H1 (cell line): ENCODE measurements around the gene NUTM2B. TPM values are rescaled to one million over a fixed set of nuclear protein-coding genes. Genes with fewer than 3 reads are reported as not detected.
"Not testable (repeated sequence)": the region's sequence is repeated elsewhere in the genome, so short reads cannot be mapped to it uniquely, and the experiment has no call there.

Source experiments
- CTCF ChIA-PET: fragments of 300-600 bp; sonication (Branson Sonifier 250); formaldehyde crosslinking; loops from one replicate; lab custom pipeline; 2021; ENCODE audit not compliant: partially characterized antibody; lab: Charles Lee
- POLR2A ChIA-PET: fragments of 300-600 bp; sonication (Branson Sonifier 250); formaldehyde crosslinking; loops from one replicate; lab custom pipeline; 2021; ENCODE audit warnings: inconsistent platforms; ENCODE audit not compliant: partially characterized antibody; lab: Charles Lee
- DNase-seq, 2 experiments: peaks; one replicate each; pipeline versions ENCODE4 v3.0.0 to v3.0.0-alpha.2; 2010 to 2022; ENCODE audit warnings: low spot score in 2 of 2, low read depth in 1 of 2, mixed read lengths in 1 of 2
- FAIRE-seq: peaks from 2 replicates; lab custom pipeline; 2011; peaks lifted over from hg19 to GRCh38; lab: Jason Lieb, UNC
- H2AFZ ChIP-seq: 2 replicates; pipeline ENCODE4 v1.8.1; 2012; ENCODE audit warnings: low read length, inconsistent platforms
- H2AK5ac ChIP-seq: 2 replicates; pipeline ENCODE4 v1.6.1; 2013; ENCODE audit warnings: low read depth, low read length
- H2BK120ac ChIP-seq: replicated peaks from 2 replicates; pipeline ENCODE3; 2013; ENCODE audit warnings: low read depth, low read length, inconsistent platforms
- H2BK12ac ChIP-seq: 2 replicates; pipeline ENCODE4 v1.6.1; 2013; ENCODE audit warnings: low read depth, low read length
- H2BK15ac ChIP-seq: 2 replicates; pipeline ENCODE4 v1.6.1; 2013; ENCODE audit warnings: low read length
- H2BK20ac ChIP-seq: 2 replicates; pipeline ENCODE4 v1.6.1; 2013; ENCODE audit warnings: low read length
- H2BK5ac ChIP-seq: 2 replicates; pipeline ENCODE4 v1.6.1; 2013; ENCODE audit warnings: low read depth, low read length
- H3K14ac ChIP-seq: 2 replicates; pipeline ENCODE4 v1.6.1; 2013; ENCODE audit warnings: inconsistent platforms; ENCODE audit not compliant: insufficient read length
- H3K18ac ChIP-seq: 2 replicates; pipeline ENCODE4 v1.6.1; 2013; ENCODE audit warnings: low read length; ENCODE audit errors: extremely low read depth
- H3K23ac ChIP-seq: 2 replicates; pipeline ENCODE4 v1.6.1; 2013; ENCODE audit warnings: inconsistent platforms; ENCODE audit not compliant: insufficient read length
- H3K23me2 ChIP-seq: 2 replicates; pipeline ENCODE4 v1.6.1; 2013; ENCODE audit warnings: low read depth, low read length
- H3K27ac ChIP-seq: 2 replicates; pipeline ENCODE4 v1.6.1; 2011; ENCODE audit warnings: low read depth, low read length, inconsistent platforms
- H3K27me3 ChIP-seq, 4 experiments: replicated peaks in 1 of 4; 1 replicate in 1 of 4; 2 replicates in 3 of 4; pipeline versions ENCODE4 v1.6.1 to v1.8.1; 2011 to 2013; ENCODE audit warnings: low read length in 3 of 4, mild to moderate bottlenecking in 3 of 4, inconsistent platforms in 2 of 4, mixed read lengths in 2 of 4, moderate library complexity in 1 of 4; ENCODE audit not compliant: control insufficient read depth in 3 of 4, insufficient read depth in 3 of 4; ENCODE audit errors: extremely low read depth in 1 of 4
- H3K36me3 ChIP-seq, 4 experiments: 2 replicates each; pipeline versions ENCODE4 v1.6.1 to v1.8.1; 2011 to 2013; ENCODE audit warnings: mild to moderate bottlenecking in 4 of 4, low read length in 3 of 4, moderate library complexity in 2 of 4, control low read depth in 1 of 4, inconsistent platforms in 1 of 4; ENCODE audit not compliant: insufficient read depth in 4 of 4, control insufficient read depth in 2 of 4
- H3K4ac ChIP-seq: replicated peaks from 2 replicates; pipeline ENCODE3; 2013; ENCODE audit warnings: low read length, low read depth, mixed read lengths, inconsistent platforms; ENCODE audit not compliant: insufficient read length
- H3K4me1 ChIP-seq, 4 experiments: replicated peaks in 1 of 4; 1 replicate in 1 of 4; 2 replicates in 3 of 4; pipeline versions ENCODE4 v1.6.1 to v1.8.1; 2011 to 2013; ENCODE audit warnings: low read length in 3 of 4, inconsistent platforms in 2 of 4, mixed read lengths in 1 of 4; ENCODE audit not compliant: insufficient read depth in 4 of 4, control insufficient read depth in 3 of 4
- H3K4me2 ChIP-seq, 2 experiments: 2 replicates each; pipeline versions ENCODE4 v1.6.1 to v1.8.1; 2011 to 2013; ENCODE audit warnings: low read depth in 2 of 2, low read length in 2 of 2, control low read depth in 1 of 2, inconsistent platforms in 1 of 2, mild to moderate bottlenecking in 1 of 2; ENCODE audit not compliant: insufficient read depth in 1 of 2
- H3K4me3 ChIP-seq, 4 experiments: fragments of 200-600, 300-600 bp in 1 of 4; sonication (generic), shearing (Covaris generic), sonication (Bioruptor Twin) in 1 of 4; 2 replicates each; pipeline versions ENCODE4 v1.5.1 to v1.8.1; 2011 to 2016; ENCODE audit warnings: low read length in 4 of 4, low read depth in 3 of 4, control low read depth in 2 of 4, inconsistent platforms in 2 of 4, mild to moderate bottlenecking in 2 of 4, mixed read lengths in 1 of 4, moderate library complexity in 1 of 4; ENCODE audit not compliant: insufficient read depth in 2 of 4; ENCODE audit errors: extremely low read depth in 1 of 4
- H3K56ac ChIP-seq: replicated peaks from 2 replicates; pipeline ENCODE3; 2013; ENCODE audit warnings: low read depth, mild to moderate bottlenecking, mixed read lengths, low read length, inconsistent platforms; ENCODE audit not compliant: insufficient read length
- H3K79me1 ChIP-seq: 2 replicates; pipeline ENCODE4 v1.6.1; 2013; ENCODE audit warnings: low read depth, low read length, control low read depth
- H3K79me2 ChIP-seq, 2 experiments: 2 replicates each; pipeline versions ENCODE4 v1.6.1 to v1.8.1; 2012 to 2013; ENCODE audit warnings: low read length in 2 of 2, mild to moderate bottlenecking in 2 of 2, inconsistent platforms in 1 of 2; ENCODE audit not compliant: insufficient read depth in 2 of 2, control insufficient read depth in 1 of 2
- H3K9ac ChIP-seq, 4 experiments: replicated peaks in 1 of 4; 1 replicate in 1 of 4; 2 replicates in 3 of 4; pipeline versions ENCODE4 v1.6.1 to v1.8.1; 2011 to 2013; ENCODE audit warnings: low read depth in 3 of 4, low read length in 3 of 4, control low read depth in 2 of 4, mild to moderate bottlenecking in 2 of 4, moderate library complexity in 2 of 4, inconsistent platforms in 1 of 4; ENCODE audit errors: extremely low read depth in 1 of 4
- H3K9me3 ChIP-seq, 2 experiments: 2 replicates each; pipeline versions ENCODE4 v1.6.1 to v1.8.1; 2012 to 2013; ENCODE audit warnings: mild to moderate bottlenecking in 2 of 2, moderate library complexity in 2 of 2, control low read depth in 1 of 2, inconsistent platforms in 1 of 2, low read depth in 1 of 2, low read length in 1 of 2, mixed read lengths in 1 of 2; ENCODE audit not compliant: insufficient read depth in 2 of 2
- H4K20me1 ChIP-seq, 2 experiments: replicated peaks in 1 of 2; 2 replicates each; pipeline versions ENCODE3 to v1.8.1; 2011 to 2013; ENCODE audit warnings: inconsistent platforms in 2 of 2, low read length in 2 of 2, mild to moderate bottlenecking in 1 of 2; ENCODE audit not compliant: insufficient read depth in 2 of 2, control insufficient read depth in 1 of 2
- H4K5ac ChIP-seq: 2 replicates; pipeline ENCODE4 v1.6.1; 2013; ENCODE audit warnings: low read length, low read depth, mixed read lengths, inconsistent platforms; ENCODE audit not compliant: insufficient read length
- H4K8ac ChIP-seq: 2 replicates; pipeline ENCODE4 v1.8.0; 2013; ENCODE audit warnings: mild to moderate bottlenecking, moderate library complexity, low read length, inconsistent platforms; ENCODE audit not compliant: insufficient read depth; ENCODE audit errors: extremely low read depth
- H4K91ac ChIP-seq: replicated peaks from 2 replicates; pipeline ENCODE3; 2013; ENCODE audit warnings: low read length, mixed read lengths, inconsistent platforms; ENCODE audit not compliant: insufficient read length
- CTCF ChIP-seq, 3 experiments: IDR thresholded peaks; 1 replicate in 2 of 3; 2 replicates in 1 of 3; pipeline versions ENCODE4 v1.5.1 to v1.6.1; 2011; ENCODE audit warnings: low read length in 3 of 3, mild to moderate bottlenecking in 3 of 3, inconsistent platforms in 2 of 3, low read depth in 1 of 3, moderate library complexity in 1 of 3; ENCODE audit not compliant: insufficient read depth in 1 of 3; ENCODE audit errors: control extremely low read depth in 1 of 3
- RAD21 ChIP-seq, 2 experiments: IDR thresholded peaks in 1 of 2; conservative IDR thresholded peaks in 1 of 2; 2 replicates each; pipeline ENCODE4 v1.6.1; 2011; ENCODE audit warnings: low read depth in 2 of 2, low read length in 2 of 2, improper control_type of control experiment in 1 of 2, inconsistent platforms in 1 of 2, mild to moderate bottlenecking in 1 of 2, moderate library complexity in 1 of 2
- WGBS, 2 experiments: shearing (Covaris generic) in 1 of 2; methylation state at CpG; one replicate each; pipeline versions ENCODE4 v1.1.6 to v1.1.7; 2013 to 2015; ENCODE audit warnings: low lambda C conversion rate in 2 of 2, mixed read lengths in 2 of 2, inconsistent platforms in 1 of 2, low coverage in 1 of 2, missing lambda C conversion rate in 1 of 2; ENCODE audit not compliant: insufficient replicate concordance in 2 of 2, insufficient coverage in 1 of 2, insufficient read length in 1 of 2; ENCODE audit errors: extremely low coverage in 1 of 2, missing lambda C conversion rate in 1 of 2; 5-methylcytosine and 5-hydroxymethylcytosine counted together
- polyA plus RNA-seq, 7 experiments: library from polyadenylated mRNA; depleted of rRNA in 3 of 7; stranded (reverse) in 5 of 7; unstranded in 2 of 7; fragments of >200 nt in 5 of 7; fragments of 200-250 nt in 2 of 7; gene quantifications; 1 replicate in 5 of 7; 2 replicates in 1 of 7; 4 replicates in 1 of 7; pipeline versions ENCODE4 v1.2.1 to v1.2.3, GENCODE V29; 2011 to 2013; ENCODE audit warnings: missing spikeins in 2 of 7, mixed read lengths in 2 of 7
- total RNA-seq: library from RNA; stranded (reverse); fragmentation: NEBNext Ultra II Directional; extraction: Animal tissue kit (Norgen Biotek cat#: 25700); gene quantifications from 2 replicates; pipeline ENCODE4 v1.2.1, GENCODE V29; 2021

The NUTM2B gene
- total and polyA plus RNA-seq, 2 of the 8 experiments (the other 6 are each of a cell fraction or from before 2014, with no cell fraction given): 0.17 to 0.20 TPM

- not testable (repeated sequence) for H3K56ac ChIP-seq, H3K4ac ChIP-seq, H2BK5ac ChIP-seq, H3K4me1 ChIP-seq, H4K20me1 ChIP-seq, H2BK20ac ChIP-seq, H2BK15ac ChIP-seq, H3K23ac ChIP-seq, H3K14ac ChIP-seq, H3K4me2 ChIP-seq, H4K8ac ChIP-seq, H3K9me3 ChIP-seq, H3K27me3 ChIP-seq, H3K79me1 ChIP-seq, H2BK12ac ChIP-seq, H2AFZ ChIP-seq, H3K23me2 ChIP-seq, H3K18ac ChIP-seq, H3K4me3 ChIP-seq
- WGBS, 2 experiments: 89% methylated on average over 19 of the region's 21 CpGs; no CpG with 5 or more reads in 1 of the 2 experiments
- CTCF ChIA-PET: interaction anchor here (1.1 to 1.2 kb wide), 2 partner anchors 123 to 133 kb away, joined by 3 to 4 read pairs; no protein-coding TSS in a partner anchor
- TF ChIP-seq RAD21 (IDR thresholded peaks at IDR 0.05 in 1 of 2, conservative IDR thresholded peaks at IDR 0.05 in 1 of 2; ENCODE audit: low read depth in 2 of 2, low read length in 2 of 2) (peak; percentile 16 to 38; a peak in 3 of 4 replicates), CTCF (IDR thresholded peaks at IDR 0.05; ENCODE audit: control extremely low read depth in 1 of 3, insufficient read depth in 1 of 3, low read depth in 1 of 3, low read length in 3 of 3) (peak; percentile 10 to 18 (median 16); a peak in 2 of 4 replicates)
- TF ChIP-seq, all 59 proteins: peak for 2; not testable (repeated sequence) for 57
- H2BK120ac ChIP-seq, H3K36me3 ChIP-seq, H4K5ac ChIP-seq, H3K9ac ChIP-seq, H3K27ac ChIP-seq, DNase-seq, H2AK5ac ChIP-seq, H3K79me2 ChIP-seq, POLR2A ChIA-PET, H4K91ac ChIP-seq, FAIRE-seq: not testable (repeated sequence)
Measured at GRCh38 chr10:79685044-79685685, 17.9 kb upstream of the NUTM2B start.
